ENCODE results near the gene TIMP4. TPM values are rescaled to one million over a fixed set of nuclear protein-coding genes. Genes with fewer than 3 reads are reported as not detected.

TIMP4 gene
- total RNA-seq, 4 donors from 2014 or later = 2.4 to 10.6 (median 4.3) TPM

DNA sequence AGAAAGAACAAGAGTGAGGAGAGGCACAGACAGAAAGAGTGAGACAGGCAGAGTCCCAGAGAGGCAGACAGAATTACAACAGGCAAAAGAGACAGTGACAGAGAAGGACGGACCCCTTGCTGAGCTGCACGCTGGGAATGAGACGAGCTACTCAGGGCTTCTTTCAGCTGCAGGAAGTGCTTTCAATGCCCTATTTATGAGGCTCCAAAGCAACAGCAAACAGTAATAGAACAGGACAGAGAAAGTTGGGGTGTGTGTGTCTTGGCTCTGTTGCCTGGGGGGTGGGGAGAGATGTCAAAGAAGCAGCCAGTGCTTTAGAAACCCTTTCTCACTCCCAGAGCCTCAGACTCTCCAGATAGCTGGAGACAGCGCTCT is 502 bp upstream of the TIMP4 start:
- Histone ChIP-seq H3K27me3 (no peaks in the 10 kb centered on the region), H3K4me3 (no peak overlapping the region), H3K4me1 (no peaks in the 10 kb centered on the region), H3K27ac (peak overlapping the region in 1 of 2 donors; percentile 45), H3K9me3 (no peaks in the 10 kb centered on the region), H3K36me3 (no peaks in the 10 kb centered on the region)
- TF ChIP-seq POLR2A (IDR thresholded peaks at IDR 0.05) = no peak
- TF ChIP-seq, protein P1, sequence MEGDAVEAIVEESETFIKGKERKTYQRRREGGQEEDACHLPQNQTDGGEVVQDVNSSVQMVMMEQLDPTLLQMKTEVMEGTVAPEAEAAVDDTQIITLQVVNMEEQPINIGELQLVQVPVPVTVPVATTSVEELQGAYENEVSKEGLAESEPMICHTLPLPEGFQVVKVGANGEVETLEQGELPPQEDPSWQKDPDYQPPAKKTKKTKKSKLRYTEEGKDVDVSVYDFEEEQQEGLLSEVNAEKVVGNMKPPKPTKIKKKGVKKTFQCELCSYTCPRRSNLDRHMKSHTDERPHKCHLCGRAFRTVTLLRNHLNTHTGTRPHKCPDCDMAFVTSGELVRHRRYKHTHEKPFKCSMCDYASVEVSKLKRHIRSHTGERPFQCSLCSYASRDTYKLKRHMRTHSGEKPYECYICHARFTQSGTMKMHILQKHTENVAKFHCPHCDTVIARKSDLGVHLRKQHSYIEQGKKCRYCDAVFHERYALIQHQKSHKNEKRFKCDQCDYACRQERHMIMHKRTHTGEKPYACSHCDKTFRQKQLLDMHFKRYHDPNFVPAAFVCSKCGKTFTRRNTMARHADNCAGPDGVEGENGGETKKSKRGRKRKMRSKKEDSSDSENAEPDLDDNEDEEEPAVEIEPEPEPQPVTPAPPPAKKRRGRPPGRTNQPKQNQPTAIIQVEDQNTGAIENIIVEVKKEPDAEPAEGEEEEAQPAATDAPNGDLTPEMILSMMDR (IDR thresholded peaks at IDR 0.05) = no peak
- DNase-seq = no peak
- intact Hi-C loops (cut with DNase I; ENCODE audit: low total_unique reads) = no loop called here

DNA sequence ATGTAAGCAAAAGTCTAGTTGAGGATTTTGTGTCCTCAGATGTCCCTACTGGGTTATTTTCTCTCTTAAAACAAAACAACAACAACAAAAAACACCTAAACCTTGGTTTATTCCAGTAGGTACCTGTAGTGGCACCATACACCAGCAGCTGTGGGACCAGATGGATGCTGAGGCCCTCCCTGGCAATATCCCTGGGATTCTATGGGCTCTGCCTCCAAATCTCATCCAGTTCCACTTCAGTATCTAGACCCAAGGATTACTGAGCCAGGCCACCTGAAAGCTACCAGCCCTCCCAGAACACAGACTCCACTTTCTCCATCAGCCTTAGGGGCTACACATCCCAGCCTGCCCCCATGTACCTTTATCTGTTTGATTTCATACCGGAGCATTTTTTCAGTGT is 1.7 kb downstream of the TIMP4 start:
- DNase-seq = no peak
- H3K27me3 ChIP-seq = no peaks in the 10 kb centered on the region
- H3K36me3 ChIP-seq = no peaks in the 10 kb centered on the region
- no peaks in the 10 kb centered on the region for H3K4me1 ChIP-seq
- no peaks in the 10 kb centered on the region for H3K9me3 ChIP-seq
- no peak overlapping the region for H3K27ac ChIP-seq
- H3K4me3 ChIP-seq = no peak overlapping the region
- TF ChIP-seq, protein P1 (IDR thresholded peaks at IDR 0.05) = no peak
- no peak for TF ChIP-seq POLR2A (IDR thresholded peaks at IDR 0.05)
- intact Hi-C loops (cut with DNase I; ENCODE audit: low total_unique reads) = no loop called here

DNA sequence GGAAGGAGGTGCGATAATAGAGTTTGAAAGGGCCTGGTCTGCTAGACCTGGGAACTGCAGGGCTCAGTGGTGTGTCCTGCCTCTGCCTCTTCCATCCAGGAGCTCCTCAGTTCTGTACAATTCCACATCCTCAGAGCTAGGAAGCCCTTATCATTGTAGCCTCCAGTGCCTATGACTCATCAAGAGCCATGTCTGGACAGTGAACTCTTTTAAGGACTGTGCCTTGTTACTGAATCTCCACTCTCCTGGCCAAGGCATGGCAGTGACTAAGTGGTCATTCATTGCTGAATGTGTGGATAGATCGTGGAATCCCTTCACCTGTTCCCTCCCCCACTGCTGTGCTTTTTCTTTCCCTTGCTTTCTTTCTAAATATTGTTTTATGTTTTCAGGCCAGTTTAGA is 2.9 kb downstream of the TIMP4 start:
- Histone ChIP-seq H3K36me3 (no peaks in the 10 kb centered on the region), H3K4me3 (no peak overlapping the region), H3K27me3 (no peaks in the 10 kb centered on the region), H3K4me1 (no peaks in the 10 kb centered on the region), H3K27ac (no peak overlapping the region), H3K9me3 (no peaks in the 10 kb centered on the region)
- no peak for TF ChIP-seq POLR2A (IDR thresholded peaks at IDR 0.05)
- TF ChIP-seq, protein P1 (IDR thresholded peaks at IDR 0.05) = no peak
- DNase-seq = no peak
- intact Hi-C loops (cut with DNase I; ENCODE audit: low total_unique reads) = no loop called here

DNA sequence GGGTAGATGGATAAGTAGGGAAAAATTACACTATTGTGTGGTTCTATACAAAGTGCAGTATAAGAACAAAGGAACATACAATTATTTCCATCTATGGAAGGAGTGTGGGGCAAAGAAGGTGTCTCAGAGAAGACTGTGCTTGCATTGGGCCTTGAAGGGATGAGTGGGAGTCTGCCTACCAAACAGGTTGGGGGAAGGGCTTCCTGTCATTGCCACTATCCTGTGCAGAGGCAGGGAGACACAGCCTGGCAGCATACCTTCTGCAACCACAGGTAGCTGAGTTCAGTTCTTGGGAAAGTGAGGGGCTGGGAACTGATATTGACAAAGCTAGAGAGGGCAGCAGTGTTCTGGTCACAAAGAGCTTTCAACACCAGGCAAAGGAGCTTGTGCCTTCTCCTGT is 3.4 kb downstream of the TIMP4 start:
- no peak for DNase-seq
- no peak for TF ChIP-seq POLR2A (IDR thresholded peaks at IDR 0.05)
- TF ChIP-seq, protein P1 (IDR thresholded peaks at IDR 0.05) = no peak
- Histone ChIP-seq H3K4me1 (no peaks in the 10 kb centered on the region), H3K27me3 (no peaks in the 10 kb centered on the region), H3K36me3 (no peaks in the 10 kb centered on the region), H3K27ac (no peak overlapping the region), H3K4me3 (no peak overlapping the region), H3K9me3 (no peaks in the 10 kb centered on the region)
- intact Hi-C loops (cut with DNase I; ENCODE audit: low total_unique reads) = no loop called here

DNA sequence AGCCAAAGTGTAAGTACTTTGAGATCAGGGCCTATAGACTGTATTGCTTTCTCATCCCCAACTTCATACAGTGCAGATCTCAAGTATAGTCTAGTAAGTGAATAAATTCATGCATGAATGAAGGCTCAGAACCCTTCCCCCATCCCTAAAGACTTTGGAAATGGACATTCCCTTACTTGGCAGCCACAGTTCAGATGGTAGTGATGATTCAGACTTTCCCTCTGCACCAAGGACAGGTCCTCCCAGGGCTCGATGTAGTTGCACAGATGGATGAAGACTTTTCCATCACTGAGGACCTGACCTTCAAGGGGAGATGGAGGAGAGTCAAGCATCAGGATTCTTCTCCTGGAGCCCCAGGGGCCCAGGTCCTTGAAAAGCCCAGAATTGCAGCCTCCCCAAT is 4.6 kb downstream of the TIMP4 start:
- TF ChIP-seq POLR2A (IDR thresholded peaks at IDR 0.05) = no peak
- TF ChIP-seq, protein P1 (IDR thresholded peaks at IDR 0.05) = no peak
- no peaks in the 10 kb centered on the region for H3K36me3 ChIP-seq
- no peak overlapping the region for H3K27ac ChIP-seq
- H3K4me3 ChIP-seq = no peak overlapping the region
- intact Hi-C loops (cut with DNase I; ENCODE audit: low total_unique reads) = no loop called here
- H3K27me3 ChIP-seq = no peaks in the 10 kb centered on the region
- no peaks in the 10 kb centered on the region for H3K9me3 ChIP-seq
- H3K4me1 ChIP-seq = no peaks in the 10 kb centered on the region
- DNase-seq = no peak

Measured in uterus (tissue), 4 donors.